Measurements from ENCODE around the gene PWWP2B. TPM values are rescaled to one million over a fixed set of nuclear protein-coding genes. Genes with fewer than 3 reads are reported as not detected.

The PWWP2B gene
- total and polyA plus RNA-seq, 2 of the 8 experiments (the other 6 are each of a cell fraction or from before 2014, with no cell fraction given), result 5.3 to 10.8 TPM

GRCh38 chr10:132363921-132364593 is 32.9 kb upstream of the PWWP2B start:
- peak overlapping the region; percentile 100 for H3K56ac ChIP-seq (replicated peaks; ENCODE audit: insufficient read length, low read depth, low read length)
- POLR2A ChIA-PET (ENCODE audit: partially characterized antibody), result interaction anchor here (0.8 kb wide), 1 partner anchor 87 kb away, joined by 3 read pairs; no protein-coding TSS in a partner anchor
- H3K9ac ChIP-seq (replicated peaks in 1 of 4; ENCODE audit: extremely low read depth in 1 of 4, low read depth in 3 of 4, low read length in 3 of 4), result peak overlapping the region in 1 of 4 experiments; percentile 0; a peak in 1 of 7 replicates
- H3K4me1 ChIP-seq (replicated peaks in 1 of 4; ENCODE audit: control insufficient read depth in 3 of 4, insufficient read depth in 4 of 4, low read length in 3 of 4), result no peaks in the 10 kb centered on the region
- no peak overlapping the region for H2AFZ ChIP-seq (ENCODE audit: low read length)
- no peak overlapping the region for H3K4me3 ChIP-seq (ENCODE audit: extremely low read depth in 1 of 4, insufficient read depth in 2 of 4, low read depth in 3 of 4, low read length in 4 of 4)
- H3K9me3 ChIP-seq (ENCODE audit: insufficient read depth in 2 of 2, low read depth in 1 of 2, low read length in 1 of 2), result no peaks in the 10 kb centered on the region
- peaks cover 0 to 5% of the 10 kb centered on the region in 2 experiments for H4K20me1 ChIP-seq (replicated peaks in 1 of 2; ENCODE audit: control insufficient read depth in 1 of 2, insufficient read depth in 2 of 2, low read length in 2 of 2)
- H3K4ac ChIP-seq (replicated peaks; ENCODE audit: insufficient read length, low read depth, low read length), result peak overlapping the region; percentile 100
- peak overlapping the region; percentile 92 for H2BK120ac ChIP-seq (replicated peaks; ENCODE audit: low read depth, low read length)
- H3K36me3 ChIP-seq (ENCODE audit: control insufficient read depth in 2 of 4, insufficient read depth in 4 of 4, low read length in 3 of 4), result no peaks in the 10 kb centered on the region; a peak in 1 of 8 replicates
- peak overlapping the region; percentile 2; the same call in 1 of the 2 replicates for H2AK5ac ChIP-seq (ENCODE audit: low read depth, low read length)
- peak overlapping the region; percentile 3; the same call in 1 of the 2 replicates for H2BK5ac ChIP-seq (ENCODE audit: low read depth, low read length)
- peak; percentile 100 for FAIRE-seq
- H3K27me3 ChIP-seq (replicated peaks in 1 of 4; ENCODE audit: control insufficient read depth in 3 of 4, extremely low read depth in 1 of 4, insufficient read depth in 3 of 4, low read length in 3 of 4), result peaks cover 0 to 2% (median 0%) of the 10 kb centered on the region in 4 experiments; a peak in 1 of 7 replicates
- 0 out of 2 replicates have a peak overlapping the region, but pooled peaks have one; percentile 5 for H2BK15ac ChIP-seq (ENCODE audit: low read length)
- H3K18ac ChIP-seq (ENCODE audit: extremely low read depth, low read length), result no peak overlapping the region
- H3K79me2 ChIP-seq (ENCODE audit: control insufficient read depth in 1 of 2, insufficient read depth in 2 of 2, low read length in 2 of 2), result no peaks in the 10 kb centered on the region
- no peak overlapping the region for H3K14ac ChIP-seq (ENCODE audit: insufficient read length)
- H2BK20ac ChIP-seq (ENCODE audit: low read length), result peak overlapping the region; percentile 1; the same call in 1 of the 2 replicates
- H3K23ac ChIP-seq (ENCODE audit: insufficient read length), result no peak overlapping the region
- H3K4me2 ChIP-seq (ENCODE audit: insufficient read depth in 1 of 2, low read depth in 2 of 2, low read length in 2 of 2), result no peak overlapping the region
- no peak overlapping the region for H3K27ac ChIP-seq (ENCODE audit: low read depth, low read length)
- H4K5ac ChIP-seq (ENCODE audit: insufficient read length, low read depth, low read length), result peak overlapping the region; percentile 2
- no peak for TF ChIP-seq SRF (IDR thresholded peaks at IDR 0.05; ENCODE audit: low read depth, low read length)
- TF ChIP-seq TCF12 (IDR thresholded peaks at IDR 0.05; ENCODE audit: low read depth, low read length), result no peak
- no peak for TF ChIP-seq NANOG (IDR thresholded peaks at IDR 0.05; ENCODE audit: insufficient read depth, low read depth, low read length, poor library complexity, severe bottlenecking)
- no peak for TF ChIP-seq CBX8 (IDR thresholded peaks at IDR 0.05; ENCODE audit: borderline replicate concordance, low read depth, low read length)
- TF ChIP-seq TAF7 (optimal IDR thresholded peaks at IDR 0.05; ENCODE audit: borderline replicate concordance, low read depth, low read length), result no peak
- TF ChIP-seq MAFK (IDR thresholded peaks at IDR 0.05; ENCODE audit: low read depth, low read length), result no peak
- no peak for TF ChIP-seq BCL11A (IDR thresholded peaks at IDR 0.05; ENCODE audit: low read depth in 2 of 2, low read length in 2 of 2)
- no peak for TF ChIP-seq FOSL1 (IDR thresholded peaks at IDR 0.05; ENCODE audit: insufficient read depth, low read depth, low read length)
- no peaks in the 10 kb centered on the region for H3K79me1 ChIP-seq (ENCODE audit: low read depth, low read length)
- WGBS, 2 experiments (ENCODE audit: extremely low coverage in 1 of 2, insufficient coverage in 1 of 2, insufficient read length in 1 of 2, insufficient replicate concordance in 2 of 2, low coverage in 1 of 2, low lambda C conversion rate in 2 of 2, missing lambda C conversion rate in 1 of 2), result 66 to 100% methylated on average over 3 to 16 of the region's 16 CpGs
- peaks cover 7% of the 10 kb centered on the region; the same call in 1 of the 2 replicates for H3K23me2 ChIP-seq (ENCODE audit: low read depth, low read length)
- CTCF ChIA-PET (ENCODE audit: partially characterized antibody), result interaction anchor here (1.0 to 4.8 kb wide), 9 partner anchors 9 to 289 kb away, joined by 3 to 54 read pairs (median 9); no protein-coding TSS in a partner anchor
- H2BK12ac ChIP-seq (ENCODE audit: low read depth, low read length), result peak overlapping the region; percentile 3; the same call in 1 of the 2 replicates
- no peak for DNase-seq (ENCODE audit: low read depth in 1 of 2, low spot score in 2 of 2)
- peak overlapping the region; percentile 99 for H4K91ac ChIP-seq (replicated peaks; ENCODE audit: insufficient read length, low read length)
- peak overlapping the region; percentile 63 for H4K8ac ChIP-seq (ENCODE audit: extremely low read depth, insufficient read depth, low read length)

All from H1 (cell line).